Activated naive CD8-positive, alpha-beta T cell (primary cell): ENCODE data around the gene TTC7B.

Experiments
- H3K27ac Mint-ChIP-seq: one replicate; pipeline ENCODE4 v1.8.0; 2021; ENCODE audit warnings: mixed read lengths
- H3K27me3 Mint-ChIP-seq: one replicate; pipeline ENCODE4 v1.8.0; 2021; ENCODE audit warnings: mixed read lengths
- H3K36me3 Mint-ChIP-seq: one replicate; pipeline ENCODE4 v1.8.0; 2021; ENCODE audit warnings: mixed read lengths
- H3K4me1 Mint-ChIP-seq: one replicate; pipeline ENCODE4 v1.8.0; 2021; ENCODE audit warnings: low read depth, mixed read lengths
- H3K4me3 Mint-ChIP-seq: one replicate; pipeline ENCODE4 v1.8.0; 2021; ENCODE audit warnings: mild to moderate bottlenecking, mixed read lengths
- H3K9me3 Mint-ChIP-seq: one replicate; pipeline ENCODE4 v1.8.0; 2021; ENCODE audit warnings: low read depth, mixed read lengths

The TTC7B gene

DNA sequence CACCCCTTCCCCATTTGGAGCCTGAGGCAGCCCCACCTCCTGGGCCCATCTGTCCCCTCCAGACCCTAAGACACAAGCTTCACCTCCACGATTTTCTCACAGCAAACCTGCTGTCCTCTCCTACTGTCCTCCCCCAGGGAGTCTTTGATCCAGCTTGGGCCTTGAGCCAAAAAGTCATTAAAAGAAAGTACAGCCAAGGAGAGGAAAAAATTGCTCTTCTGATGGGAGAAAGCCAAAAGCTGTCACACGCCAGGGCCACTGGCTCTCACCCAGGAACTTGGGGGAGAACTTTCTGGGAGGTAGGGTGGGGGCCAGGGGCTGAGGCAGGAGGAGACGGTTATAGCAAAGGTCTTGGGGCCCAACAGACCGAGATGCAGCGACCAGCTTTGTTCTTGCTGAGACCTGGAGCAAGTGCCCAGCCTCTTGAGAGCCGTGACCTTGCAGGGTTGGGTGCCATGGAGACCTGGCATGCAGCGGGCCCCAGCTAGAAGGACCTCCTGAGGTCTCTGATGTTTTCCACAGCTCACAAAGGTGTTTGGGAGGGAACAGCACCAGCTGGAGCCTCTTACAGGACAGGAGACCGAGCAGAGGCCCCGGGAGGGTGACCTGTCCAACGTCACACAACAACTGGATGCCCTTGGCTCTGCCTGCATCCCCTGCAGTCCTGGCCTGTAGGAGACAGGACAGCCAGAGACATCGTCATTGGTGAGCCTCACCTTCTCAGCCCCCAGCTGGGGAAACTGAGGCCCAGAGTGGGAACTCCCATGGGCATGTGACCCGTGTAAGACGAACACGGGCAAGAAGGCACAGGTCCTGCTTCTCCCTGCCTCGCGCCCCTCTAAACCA lies 294.9 kb downstream of the TTC7B start:
- Mint-ChIP-seq H3K4me3 (no peak overlapping the region), H3K9me3 (no peaks in the 10 kb centered on the region), H3K36me3 (no peaks in the 10 kb centered on the region), H3K27ac (no peak overlapping the region), H3K27me3 (no peaks in the 10 kb centered on the region), H3K4me1 (no peaks in the 10 kb centered on the region)

DNA sequence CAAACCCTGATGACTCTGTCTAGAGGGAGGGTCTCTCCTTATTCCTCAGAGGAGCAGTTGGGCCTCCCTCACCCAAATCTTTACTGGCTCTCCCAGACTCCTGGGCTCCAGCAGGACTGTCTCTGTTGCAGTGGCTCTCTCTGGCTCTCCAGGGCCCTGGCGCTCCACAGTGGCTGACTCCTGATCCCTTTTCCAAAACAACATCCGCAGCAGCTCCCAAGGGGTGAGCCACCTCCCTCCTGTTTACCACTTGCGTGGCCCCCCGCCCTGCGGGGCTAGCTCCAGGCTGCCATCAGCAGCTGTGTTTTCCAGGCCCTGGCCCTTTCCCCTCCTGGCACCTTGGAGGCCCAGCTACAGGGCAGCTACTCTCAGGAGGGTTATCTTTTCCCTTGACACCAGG lies 295.9 kb downstream of the TTC7B start:
- H3K27ac Mint-ChIP-seq = no peak overlapping the region
- H3K4me3 Mint-ChIP-seq = no peak overlapping the region
- no peaks in the 10 kb centered on the region for H3K36me3 Mint-ChIP-seq
- H3K4me1 Mint-ChIP-seq = no peaks in the 10 kb centered on the region
- H3K9me3 Mint-ChIP-seq = no peaks in the 10 kb centered on the region
- no peaks in the 10 kb centered on the region for H3K27me3 Mint-ChIP-seq

DNA sequence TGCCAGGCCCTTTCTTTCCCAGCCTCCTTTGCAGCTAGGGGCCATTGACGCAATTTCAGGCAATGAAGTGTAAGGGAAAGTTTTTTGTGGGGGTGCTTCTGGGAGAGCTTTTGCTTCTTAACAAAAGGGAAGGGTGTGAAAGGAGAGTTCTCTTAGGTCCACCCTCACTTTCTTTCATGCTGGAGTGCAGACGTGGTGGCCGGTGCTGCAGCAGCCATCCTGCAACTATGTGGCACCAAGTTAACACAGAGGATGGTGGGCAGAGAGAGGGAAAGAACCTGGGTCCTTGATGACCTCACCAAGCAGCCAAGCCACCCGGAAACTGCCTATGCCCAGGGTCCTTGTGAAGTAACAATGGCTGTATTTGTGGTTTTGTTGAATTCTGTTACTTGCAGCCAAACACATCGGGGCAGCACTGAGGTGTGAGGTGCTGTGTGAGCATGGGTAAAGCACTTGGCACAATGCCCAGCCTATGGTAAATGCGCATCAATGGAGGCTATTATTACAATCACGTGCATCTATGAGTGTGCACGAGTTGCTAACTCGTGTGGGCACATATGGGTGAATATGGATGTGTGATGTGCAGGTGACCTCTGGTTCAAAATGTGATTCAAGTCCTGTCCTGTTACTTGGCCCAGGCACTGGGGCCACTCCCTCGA lies 296.8 kb downstream of the TTC7B start:
- no peaks in the 10 kb centered on the region for H3K9me3 Mint-ChIP-seq
- H3K4me1 Mint-ChIP-seq = no peaks in the 10 kb centered on the region
- H3K27me3 Mint-ChIP-seq = no peaks in the 10 kb centered on the region
- no peak overlapping the region for H3K4me3 Mint-ChIP-seq
- H3K36me3 Mint-ChIP-seq = no peaks in the 10 kb centered on the region
- no peak overlapping the region for H3K27ac Mint-ChIP-seq

DNA sequence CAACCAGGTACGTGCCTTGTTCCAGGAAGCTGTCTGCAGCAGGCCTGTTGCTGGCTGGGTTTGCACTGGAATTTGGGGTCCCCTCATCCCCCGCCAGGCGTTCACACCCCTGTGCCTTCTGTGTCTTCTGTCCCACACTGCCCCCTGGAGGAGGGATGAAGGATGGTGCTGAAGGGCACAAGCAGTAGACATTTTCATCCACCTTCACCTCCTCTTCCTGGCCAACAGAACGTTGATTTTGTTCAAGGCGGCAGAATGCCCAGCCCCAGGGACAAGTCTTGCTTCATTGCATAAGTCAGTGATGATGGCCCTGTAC lies 297.3 kb downstream of the TTC7B start:
- Mint-ChIP-seq H3K27ac (no peak overlapping the region), H3K9me3 (no peaks in the 10 kb centered on the region), H3K4me1 (no peaks in the 10 kb centered on the region), H3K4me3 (no peak overlapping the region), H3K36me3 (no peaks in the 10 kb centered on the region), H3K27me3 (no peaks in the 10 kb centered on the region)

DNA sequence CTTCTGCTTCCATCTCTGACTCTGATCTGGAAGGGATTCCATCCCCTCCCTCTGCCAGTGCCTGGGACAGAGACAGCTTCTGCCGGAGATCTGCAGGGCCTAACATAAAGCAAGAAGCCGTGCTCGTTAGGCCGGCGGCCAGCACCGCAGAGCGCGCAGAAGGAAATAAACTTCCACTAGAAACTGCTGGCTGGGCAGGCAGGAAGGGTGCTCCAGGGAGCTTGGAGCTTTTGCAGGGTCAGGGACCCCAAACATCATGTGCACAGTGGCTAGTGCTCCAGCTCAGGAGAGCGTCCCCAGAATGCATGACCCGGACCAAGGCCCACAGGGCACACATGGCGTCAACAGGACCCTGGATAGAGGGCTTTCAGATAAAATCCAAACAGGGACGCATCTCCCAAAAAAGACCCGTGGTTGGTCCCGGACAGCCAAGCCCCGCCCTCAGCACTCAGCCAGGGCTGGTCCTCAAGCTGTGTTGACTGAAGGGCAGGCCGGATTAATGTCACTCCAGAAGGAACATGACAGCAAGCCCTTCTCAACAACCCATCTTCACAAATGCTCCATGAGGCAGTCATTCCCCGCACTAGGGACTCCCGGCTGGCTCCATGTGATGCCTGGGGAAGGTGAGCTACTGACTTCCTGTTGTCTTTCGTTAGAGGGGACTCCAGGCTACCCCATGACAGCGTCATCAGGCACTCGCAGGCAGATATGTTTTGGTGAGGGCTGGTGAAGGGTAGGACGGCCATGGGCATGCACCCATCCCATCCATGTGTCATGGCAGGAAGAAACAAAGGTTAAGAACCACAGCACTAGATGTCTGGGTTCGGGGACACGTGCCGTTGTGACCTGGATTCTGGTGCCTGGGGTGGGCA lies 297.9 kb downstream of the TTC7B start:
- H3K36me3 Mint-ChIP-seq = no peaks in the 10 kb centered on the region
- H3K27ac Mint-ChIP-seq = no peak overlapping the region
- no peaks in the 10 kb centered on the region for H3K9me3 Mint-ChIP-seq
- H3K4me3 Mint-ChIP-seq = no peak overlapping the region
- H3K27me3 Mint-ChIP-seq = no peaks in the 10 kb centered on the region
- H3K4me1 Mint-ChIP-seq = no peaks in the 10 kb centered on the region

DNA sequence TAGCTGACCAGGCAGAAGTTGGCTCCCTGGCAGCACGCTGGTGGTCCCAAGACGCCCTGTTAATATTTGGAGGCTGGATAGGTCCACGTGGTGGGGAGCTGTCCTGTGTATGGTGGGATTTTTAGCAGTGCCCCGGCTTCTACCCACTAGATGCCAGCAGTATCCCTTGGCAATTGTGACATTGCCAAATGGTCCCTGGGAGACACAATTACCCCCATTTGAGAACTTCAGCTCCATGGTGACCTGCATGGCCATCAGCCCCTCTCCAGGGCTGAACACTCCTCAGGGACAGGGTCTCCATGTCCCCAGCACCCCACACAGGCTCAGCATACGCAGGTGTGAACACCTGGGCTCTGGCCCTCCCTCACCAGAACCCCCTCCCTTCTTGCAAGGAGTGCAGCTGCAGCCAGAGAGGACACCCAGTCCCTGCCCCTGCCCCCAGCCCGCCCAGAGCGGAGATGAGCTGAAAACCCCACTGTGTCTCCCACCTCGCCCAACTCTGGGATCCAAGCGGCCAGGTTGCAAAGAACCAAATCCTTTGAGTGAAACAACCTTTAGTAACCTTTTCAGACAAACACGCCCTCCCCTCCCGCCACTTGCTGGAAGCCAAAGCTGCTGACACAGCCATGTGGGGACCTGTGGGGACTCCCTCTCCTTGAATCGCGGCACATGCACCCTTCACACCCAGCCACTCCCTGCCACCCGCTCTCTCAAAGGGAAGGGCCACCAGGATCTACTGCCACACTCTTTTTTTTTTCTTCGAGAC lies 299.0 kb downstream of the TTC7B start:
- no peaks in the 10 kb centered on the region for H3K9me3 Mint-ChIP-seq
- H3K36me3 Mint-ChIP-seq = no peaks in the 10 kb centered on the region
- H3K27ac Mint-ChIP-seq = no peak overlapping the region
- H3K4me3 Mint-ChIP-seq = no peak overlapping the region
- H3K4me1 Mint-ChIP-seq = no peaks in the 10 kb centered on the region
- no peaks in the 10 kb centered on the region for H3K27me3 Mint-ChIP-seq

DNA sequence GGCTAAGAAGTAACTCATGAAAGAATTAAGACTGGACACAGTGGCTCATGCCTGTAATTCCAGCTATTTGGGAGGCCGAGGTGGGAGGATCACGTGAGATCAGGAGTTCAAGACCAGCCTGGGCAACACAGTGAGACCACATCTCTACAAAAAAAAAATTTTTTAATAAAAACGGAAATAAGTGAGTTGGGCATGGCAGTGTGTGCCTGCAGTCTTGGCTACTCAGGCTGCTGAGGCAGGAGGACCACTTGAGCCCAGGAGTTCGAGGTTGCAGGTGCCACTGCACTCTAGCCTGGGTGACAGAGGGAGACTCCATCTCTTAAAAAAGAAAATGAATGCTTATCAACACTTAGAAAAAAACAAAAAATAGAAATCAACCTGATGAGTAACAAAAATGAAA lies 301.7 kb downstream of the TTC7B start:
- no peaks in the 10 kb centered on the region for H3K36me3 Mint-ChIP-seq
- H3K27me3 Mint-ChIP-seq = no peaks in the 10 kb centered on the region
- H3K4me3 Mint-ChIP-seq = no peak overlapping the region
- H3K9me3 Mint-ChIP-seq = no peaks in the 10 kb centered on the region
- H3K27ac Mint-ChIP-seq = no peak overlapping the region
- H3K4me1 Mint-ChIP-seq = no peaks in the 10 kb centered on the region

DNA sequence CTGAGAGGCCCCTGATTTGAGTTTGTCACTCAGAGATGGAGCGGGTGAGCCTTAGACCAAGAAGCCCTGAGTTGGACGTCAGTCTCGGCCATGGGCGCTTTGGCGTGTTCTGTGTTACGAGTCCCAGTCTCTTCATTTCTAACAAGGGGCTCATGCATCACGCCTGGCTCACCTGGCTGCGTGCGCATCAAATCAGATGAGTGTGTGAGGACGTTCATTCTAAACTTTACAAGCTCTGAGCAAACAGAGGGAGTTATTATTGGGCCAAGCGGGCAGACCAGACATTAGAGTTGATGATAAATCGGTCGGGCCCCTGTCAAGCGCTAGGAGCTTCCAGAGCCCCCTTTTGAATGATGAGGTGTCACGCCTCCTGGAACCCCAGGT lies 302.2 kb downstream of the TTC7B start:
- Mint-ChIP-seq H3K4me3 (no peak overlapping the region), H3K27me3 (no peaks in the 10 kb centered on the region), H3K9me3 (no peaks in the 10 kb centered on the region), H3K4me1 (peaks cover under 1% of the 10 kb centered on the region), H3K27ac (no peak overlapping the region), H3K36me3 (no peaks in the 10 kb centered on the region)

DNA sequence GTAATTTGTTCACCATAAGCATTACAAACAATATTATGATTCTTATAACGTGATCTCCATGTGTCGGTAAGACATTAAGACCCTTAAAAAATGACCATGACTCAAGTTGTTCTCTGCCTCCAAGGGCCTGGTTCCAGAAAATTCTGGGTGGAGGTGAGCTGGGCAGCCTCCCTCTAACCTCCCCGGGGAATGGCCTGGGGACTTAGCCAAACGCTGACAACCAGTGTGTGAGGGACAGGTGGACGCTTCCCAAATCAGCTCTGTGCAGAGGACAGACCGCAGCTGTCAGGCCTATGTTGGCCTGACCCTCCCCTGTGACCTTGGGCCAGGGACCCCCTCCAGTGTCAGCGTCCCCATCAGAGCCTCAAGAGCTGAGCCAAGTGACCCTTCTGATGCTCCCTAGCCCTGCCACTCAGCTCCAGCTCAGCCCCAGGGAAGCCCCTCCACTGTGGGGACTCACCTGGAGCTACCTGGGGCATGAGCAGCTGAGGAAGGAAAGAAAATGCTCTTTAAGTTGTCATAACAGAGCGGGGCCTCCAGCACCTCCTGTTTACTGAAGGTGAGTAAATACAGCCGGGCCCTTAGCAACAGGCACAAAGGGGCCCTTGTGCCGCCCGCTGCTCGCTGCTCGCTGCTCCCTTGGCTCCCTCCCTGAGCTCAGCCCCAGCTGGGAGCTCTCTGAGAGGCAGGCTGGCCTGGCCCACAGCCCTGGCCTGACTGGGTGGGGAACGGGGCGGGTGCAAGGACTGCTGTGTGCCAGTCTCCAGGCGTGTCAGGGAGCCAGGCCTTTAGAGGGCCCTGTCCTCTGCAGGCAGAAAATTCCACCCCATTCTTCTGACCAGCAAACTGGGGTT lies 302.8 kb downstream of the TTC7B start:
- H3K36me3 Mint-ChIP-seq = no peaks in the 10 kb centered on the region
- peaks cover 5% of the 10 kb centered on the region for H3K4me1 Mint-ChIP-seq
- no peaks in the 10 kb centered on the region for H3K9me3 Mint-ChIP-seq
- no peaks in the 10 kb centered on the region for H3K27me3 Mint-ChIP-seq
- no peak overlapping the region for H3K27ac Mint-ChIP-seq
- no peak overlapping the region for H3K4me3 Mint-ChIP-seq

DNA sequence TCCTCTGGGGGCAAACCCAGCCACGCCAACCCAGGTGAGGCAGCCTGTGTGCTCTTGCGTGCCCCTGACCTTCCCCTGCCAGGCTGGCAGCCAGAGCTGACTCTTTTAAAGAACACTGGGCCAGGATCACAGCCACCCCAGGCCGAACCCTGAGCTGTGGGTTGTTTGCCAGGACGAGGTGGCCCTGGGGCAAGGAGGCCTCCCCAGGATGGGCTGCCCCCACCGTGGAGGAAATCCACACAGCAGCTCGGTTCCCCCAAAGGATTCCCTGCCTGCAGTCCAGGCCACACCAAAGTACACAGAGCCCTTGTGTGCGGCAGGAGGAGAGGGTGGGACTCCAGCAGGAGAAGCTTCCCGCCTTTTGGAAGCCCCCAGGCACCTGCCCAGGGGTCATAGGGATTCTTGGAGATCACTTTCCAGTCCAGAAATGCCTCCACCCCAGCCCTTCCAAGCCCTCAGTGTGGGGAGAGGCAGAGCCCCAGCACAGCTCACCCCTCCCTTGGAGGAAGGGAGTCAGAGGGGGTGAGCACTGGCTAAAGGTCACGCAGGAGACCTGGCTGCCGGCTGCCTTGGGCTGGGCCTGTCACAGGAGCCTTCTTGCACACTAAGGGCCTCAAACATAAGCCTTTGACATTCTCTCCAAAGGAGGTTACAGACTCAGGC lies 303.8 kb downstream of the TTC7B start:
- peaks cover 5% of the 10 kb centered on the region for H3K4me1 Mint-ChIP-seq
- no peaks in the 10 kb centered on the region for H3K9me3 Mint-ChIP-seq
- no peak overlapping the region for H3K27ac Mint-ChIP-seq
- no peaks in the 10 kb centered on the region for H3K27me3 Mint-ChIP-seq
- H3K4me3 Mint-ChIP-seq = no peak overlapping the region
- H3K36me3 Mint-ChIP-seq = no peaks in the 10 kb centered on the region

DNA sequence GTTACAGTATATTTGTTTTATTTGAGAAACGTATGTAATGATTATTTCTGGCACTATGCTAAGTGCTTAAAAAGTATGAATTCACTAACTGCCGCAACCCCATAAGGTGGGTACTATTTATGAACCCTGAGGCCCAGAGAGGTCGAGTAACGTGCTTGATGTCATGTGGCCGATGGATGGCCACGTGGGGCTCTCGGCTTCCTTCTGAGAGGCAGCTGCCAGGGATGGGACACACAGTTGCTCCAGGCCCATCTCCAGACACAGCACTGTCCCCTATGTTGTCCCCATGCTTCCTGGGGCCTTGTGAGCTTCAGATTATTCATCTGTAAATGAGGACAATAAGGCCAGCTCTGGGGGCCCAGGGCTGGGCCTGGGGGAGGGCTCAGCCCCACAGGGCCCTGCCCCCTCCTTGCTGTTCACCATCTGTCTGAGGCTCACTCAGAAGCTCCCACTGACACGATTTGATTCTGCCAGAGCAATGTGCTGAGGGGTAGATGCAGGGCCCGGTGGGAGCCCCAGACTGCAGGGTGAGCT lies 304.4 kb downstream of the TTC7B start:
- H3K36me3 Mint-ChIP-seq = no peaks in the 10 kb centered on the region
- no peak overlapping the region for H3K27ac Mint-ChIP-seq
- H3K9me3 Mint-ChIP-seq = no peaks in the 10 kb centered on the region
- no peak overlapping the region for H3K4me3 Mint-ChIP-seq
- H3K27me3 Mint-ChIP-seq = no peaks in the 10 kb centered on the region
- H3K4me1 Mint-ChIP-seq = peaks cover 5% of the 10 kb centered on the region

DNA sequence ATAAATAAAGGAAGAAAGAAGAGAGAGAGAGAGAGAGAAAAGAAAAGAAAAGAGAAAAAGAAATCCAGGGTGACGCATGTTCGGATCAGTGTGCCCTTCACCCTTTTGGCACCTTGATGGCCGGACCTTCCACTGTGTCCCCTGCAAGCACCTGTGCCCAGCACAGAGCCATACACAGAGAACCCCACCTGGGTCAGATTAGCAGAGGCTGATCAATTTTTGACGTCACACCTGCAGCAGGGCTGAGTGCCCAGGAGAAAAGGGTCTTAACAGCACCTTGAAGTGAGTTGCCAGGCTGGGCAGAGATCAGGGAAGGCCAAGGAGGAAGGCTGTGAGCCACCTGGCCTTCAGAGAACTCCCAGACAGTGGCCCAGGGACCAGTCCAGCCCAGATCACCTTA lies 305.0 kb downstream of the TTC7B start:
- Mint-ChIP-seq H3K4me3 (no peak overlapping the region), H3K9me3 (no peaks in the 10 kb centered on the region), H3K27ac (no peak overlapping the region), H3K27me3 (peaks cover 2% of the 10 kb centered on the region), H3K4me1 (peaks cover 5% of the 10 kb centered on the region), H3K36me3 (no peaks in the 10 kb centered on the region)

DNA sequence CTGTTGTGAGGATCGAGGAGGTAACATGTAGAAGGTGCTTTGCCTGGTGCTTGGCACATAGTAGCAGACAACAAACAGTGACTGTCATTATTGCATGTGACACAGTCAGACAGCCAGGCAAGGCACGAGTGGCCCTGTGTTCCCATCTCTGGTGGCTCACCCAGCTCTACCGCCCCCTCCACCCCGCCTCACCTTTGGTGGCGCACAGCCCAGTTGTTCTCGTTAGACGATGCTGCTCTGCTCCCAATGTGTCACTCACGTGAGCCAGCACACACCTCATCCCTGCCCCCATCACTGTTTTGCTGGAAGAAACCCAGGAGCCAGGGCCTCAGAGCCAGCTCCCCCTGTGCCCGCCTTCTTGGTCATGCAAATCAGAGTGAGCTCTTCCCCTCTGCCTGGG lies 306.1 kb downstream of the TTC7B start:
- no peaks in the 10 kb centered on the region for H3K9me3 Mint-ChIP-seq
- no peaks in the 10 kb centered on the region for H3K36me3 Mint-ChIP-seq
- H3K27me3 Mint-ChIP-seq = peaks cover 2% of the 10 kb centered on the region
- H3K4me1 Mint-ChIP-seq = peaks cover 5% of the 10 kb centered on the region
- H3K27ac Mint-ChIP-seq = no peak overlapping the region
- H3K4me3 Mint-ChIP-seq = no peak overlapping the region
